Astrocyte of the cerebellum (primary cell): Measurements from ENCODE around the gene DSG1.
"Not testable (repeated sequence)": the region's sequence is repeated elsewhere in the genome, so short reads cannot be mapped to it uniquely, and the experiment has no call there.

Experiments used
- DNase-seq: peaks from one replicate; pipeline ENCODE4 v3.0.0-alpha.2; 2011; ENCODE audit warnings: low read depth
- H3K4me3 ChIP-seq: 2 replicates; pipeline ENCODE4 v1.5.1; 2011; ENCODE audit warnings: mild to moderate bottlenecking, low read depth, low read length, moderate library complexity
- in situ Hi-C: cut with HindIII; loops from 2 replicates; pipeline ENCODE4 v1.10.0; 2017; ENCODE audit warnings: low sequenced_read_pairs
- TF ChIP-seq, protein P1 (sequence below): IDR thresholded peaks from 2 replicates; pipeline ENCODE4 v1.5.1; 2012; ENCODE audit warnings: low read length, low read depth, moderate library complexity, mild to moderate bottlenecking; ENCODE audit errors: missing control alignments

The DSG1 gene

GRCh38 chr18:31325051-31325450 is 7.1 kb downstream of the DSG1 start:
- no peak overlapping the region for H3K4me3 ChIP-seq
- DNase-seq: peak; percentile 95
- in situ Hi-C loops: no loop called here
- TF ChIP-seq, protein P1, sequence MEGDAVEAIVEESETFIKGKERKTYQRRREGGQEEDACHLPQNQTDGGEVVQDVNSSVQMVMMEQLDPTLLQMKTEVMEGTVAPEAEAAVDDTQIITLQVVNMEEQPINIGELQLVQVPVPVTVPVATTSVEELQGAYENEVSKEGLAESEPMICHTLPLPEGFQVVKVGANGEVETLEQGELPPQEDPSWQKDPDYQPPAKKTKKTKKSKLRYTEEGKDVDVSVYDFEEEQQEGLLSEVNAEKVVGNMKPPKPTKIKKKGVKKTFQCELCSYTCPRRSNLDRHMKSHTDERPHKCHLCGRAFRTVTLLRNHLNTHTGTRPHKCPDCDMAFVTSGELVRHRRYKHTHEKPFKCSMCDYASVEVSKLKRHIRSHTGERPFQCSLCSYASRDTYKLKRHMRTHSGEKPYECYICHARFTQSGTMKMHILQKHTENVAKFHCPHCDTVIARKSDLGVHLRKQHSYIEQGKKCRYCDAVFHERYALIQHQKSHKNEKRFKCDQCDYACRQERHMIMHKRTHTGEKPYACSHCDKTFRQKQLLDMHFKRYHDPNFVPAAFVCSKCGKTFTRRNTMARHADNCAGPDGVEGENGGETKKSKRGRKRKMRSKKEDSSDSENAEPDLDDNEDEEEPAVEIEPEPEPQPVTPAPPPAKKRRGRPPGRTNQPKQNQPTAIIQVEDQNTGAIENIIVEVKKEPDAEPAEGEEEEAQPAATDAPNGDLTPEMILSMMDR: no peak

DNA sequence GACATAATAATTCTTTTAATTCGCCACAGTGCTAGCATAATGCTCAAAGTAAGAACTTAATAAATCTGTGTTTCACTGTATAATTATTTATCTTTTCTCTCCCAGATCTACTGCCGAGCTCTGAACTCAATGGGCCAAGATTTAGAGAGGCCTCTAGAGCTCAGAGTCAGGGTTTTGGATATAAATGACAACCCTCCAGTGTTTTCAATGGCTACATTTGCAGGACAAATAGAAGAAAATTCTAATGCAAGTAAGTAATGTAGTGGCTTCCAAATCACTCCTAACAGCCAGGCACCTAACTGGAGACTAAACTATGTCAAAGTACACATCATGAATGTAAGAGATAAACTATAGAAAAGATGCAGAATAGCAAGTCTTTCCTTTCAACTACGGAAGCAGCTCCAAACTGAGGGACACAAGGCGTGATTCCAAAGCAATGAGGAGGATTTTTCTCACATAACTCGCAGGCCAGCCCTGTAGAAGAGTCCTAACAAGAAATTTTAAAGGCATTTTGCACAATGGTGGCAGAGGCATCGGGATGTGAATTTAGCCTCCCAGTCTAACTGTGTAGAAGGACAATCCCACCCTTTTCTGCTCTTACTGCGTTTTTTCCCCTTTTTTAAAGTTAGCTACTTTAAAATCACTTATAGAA is 12.0 kb downstream of the DSG1 start:
- DNase-seq: no peak
- in situ Hi-C loops: no loop called here
- H3K4me3 ChIP-seq: no peak overlapping the region
- TF ChIP-seq, protein P1: no peak

DNA sequence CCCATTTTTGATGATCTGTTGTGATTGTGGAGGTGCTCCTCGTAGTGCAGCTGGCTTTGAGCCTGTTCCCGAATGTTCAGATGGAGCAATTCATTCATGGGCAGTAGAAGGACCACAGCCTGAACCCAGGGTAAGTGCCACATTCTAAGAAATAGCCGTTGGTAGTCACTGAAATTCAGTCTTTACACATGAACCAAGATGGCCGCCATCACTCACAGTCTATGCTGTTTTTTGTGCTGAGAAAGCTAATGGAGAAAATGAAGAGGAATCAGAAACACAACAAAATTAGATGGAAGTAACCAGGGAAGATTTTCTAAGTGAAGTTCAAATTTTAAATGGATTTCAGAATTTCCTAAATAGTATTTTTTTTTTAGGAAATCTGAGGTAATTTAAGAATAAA is 25.5 kb downstream of the DSG1 start:
- no peak for DNase-seq
- TF ChIP-seq, protein P1: no peak
- H3K4me3 ChIP-seq: no peak overlapping the region
- in situ Hi-C loops: no loop called here

DNA sequence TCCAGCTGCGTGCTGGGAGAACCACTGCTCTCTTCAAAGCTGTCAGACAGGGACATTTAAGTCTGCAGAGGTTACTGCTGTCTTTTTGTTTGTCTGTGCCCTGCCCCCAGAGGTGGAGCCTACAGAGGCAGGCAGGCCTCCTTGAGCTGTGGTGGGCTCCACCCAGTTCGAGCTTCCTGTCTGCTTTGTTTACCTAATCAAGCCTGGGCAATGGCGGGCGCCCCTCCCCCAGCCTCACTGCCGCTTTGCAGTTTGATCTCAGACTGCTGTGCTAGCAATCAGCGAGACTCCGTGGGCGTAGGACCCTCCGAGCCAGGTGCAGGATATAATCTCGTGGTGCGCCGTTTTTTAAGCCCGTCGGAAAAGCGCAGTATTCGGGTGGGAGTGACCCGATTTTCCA is 35.4 kb downstream of the DSG1 start:
- in situ Hi-C loops, DNase-seq: not testable (repeated sequence)

DNA sequence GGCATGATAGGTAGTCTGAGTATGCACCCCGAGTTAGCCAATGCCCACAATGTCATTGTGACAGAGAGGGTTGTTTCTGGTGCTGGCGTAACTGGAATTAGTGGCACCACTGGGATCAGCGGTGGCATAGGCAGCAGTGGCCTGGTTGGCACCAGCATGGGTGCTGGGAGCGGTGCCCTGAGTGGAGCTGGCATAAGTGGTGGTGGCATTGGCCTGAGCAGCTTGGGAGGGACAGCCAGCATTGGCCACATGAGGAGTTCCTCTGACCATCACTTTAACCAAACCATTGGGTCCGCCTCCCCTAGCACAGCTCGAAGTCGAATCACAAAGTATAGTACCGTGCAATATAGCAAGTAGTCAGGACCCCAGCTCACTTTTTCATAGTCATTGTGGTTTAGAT is 37.0 kb downstream of the DSG1 start:
- no peak overlapping the region for H3K4me3 ChIP-seq
- TF ChIP-seq, protein P1: no peak
- in situ Hi-C loops: no loop called here
- DNase-seq: no peak

More for the DNA sequence above, 35.4 kb downstream of the DSG1 start:
- not testable (repeated sequence) for H3K4me3 ChIP-seq

DNA sequence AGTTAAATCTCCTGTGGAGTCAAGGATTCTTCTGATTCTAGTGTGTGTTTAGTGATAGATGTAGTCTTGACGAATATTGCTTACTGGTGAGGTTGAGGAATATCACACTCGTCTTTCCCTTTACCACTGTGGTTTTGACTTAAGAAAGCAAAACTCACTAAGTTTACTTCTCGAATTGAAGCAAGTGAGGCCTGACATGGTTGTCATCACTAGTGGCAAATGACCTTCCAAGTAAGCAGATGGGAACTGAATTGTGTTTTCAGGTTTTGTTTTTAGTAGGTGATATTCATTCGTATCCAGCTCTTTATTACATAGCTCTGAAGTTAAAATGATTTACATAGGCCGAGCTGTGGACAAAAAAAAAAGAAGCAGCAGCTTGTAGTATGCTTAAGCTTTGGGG is 38.1 kb downstream of the DSG1 start:
- in situ Hi-C loops: no loop called here
- H3K4me3 ChIP-seq: no peak overlapping the region
- TF ChIP-seq, protein P1: no peak
- DNase-seq: no peak

- H3K4me3 ChIP-seq: no peak overlapping the region
- no peak for DNase-seq
- in situ Hi-C loops: no loop called here
- TF ChIP-seq, protein P1: no peak
These were observed 46.2 kb downstream of the DSG1 start for GRCh38 chr18:31364190-31364589.
